Left lung (tissue), 14 donors: ENCODE measurements around the gene RALB. TPM values are rescaled to one million over a fixed set of nuclear protein-coding genes. Genes with fewer than 3 reads are reported as not detected.
A peak's percentile ranks its signal among the peaks of the same experiment; 100 is the strongest.

Experiments used
- ATAC-seq: fragments of 200-7000 bp; cut with Tn5 transposase; one replicate; pipeline ENCODE4 v1.9.1; 2020; ENCODE audit warnings: moderate library complexity
- DNase-seq, 4 donors: peaks; one replicate each; pipeline ENCODE4 v3.0.0-alpha.2; 2013 to 2020
- H3K27ac ChIP-seq, 2 donors: fragments of 200-600 bp; sonication (generic) in 1 of 2; one replicate each; pipeline versions ENCODE4 v1.5.0 to v1.8.0; 2020 to 2021
- H3K27me3 ChIP-seq, 2 donors: fragments of 200-600 bp; sonication (generic) in 1 of 2; one replicate each; pipeline versions ENCODE4 v1.5.0 to v1.8.0; 2020 to 2021
- H3K36me3 ChIP-seq, 2 donors: fragments of 200-600 bp; sonication (generic) in 1 of 2; one replicate each; pipeline versions ENCODE4 v1.5.0 to v1.8.0; 2020 to 2021
- H3K4me1 ChIP-seq, 2 donors: fragments of 200-600 bp; one replicate each; pipeline ENCODE4 v1.8.0; 2021
- H3K4me3 ChIP-seq, 2 donors: fragments of 200-600 bp; sonication (generic) in 1 of 2; one replicate each; pipeline versions ENCODE4 v1.5.0 to v1.8.0; 2020 to 2021; ENCODE audit warnings: mild to moderate bottlenecking in 1 of 2
- H3K9me3 ChIP-seq, 2 donors: fragments of 200-600 bp; sonication (generic) in 1 of 2; one replicate each; pipeline versions ENCODE4 v1.5.0 to v1.8.0; 2020 to 2021
- CTCF ChIP-seq, 2 donors: fragments of 200-600 bp; sonication (generic) in 1 of 2; IDR thresholded peaks; one replicate each; pipeline versions ENCODE4 v1.5.0 to v1.8.0; 2021; ENCODE audit warnings: antibody characterized with exemption in 2 of 2
- intact Hi-C, 2 donors: fragments of 100-400 bp; cut with DNase I; formaldehyde crosslinking; loops; one replicate each; pipeline versions ENCODE4 v1.11.2 to v1.14.2; 2022
- long read RNA-seq, 12 donors: library from polyadenylated mRNA in 2 of 12; unstranded in 2 of 12; transcript quantifications; one replicate each; pipeline ENCODE4 v2.0.0 and lab custom pipeline, GENCODE V29; 2019 to 2026
- polyA plus RNA-seq, 6 donors: library from polyadenylated mRNA; unstranded; fragments of 120-200 nt; gene quantifications; one replicate each; pipeline ENCODE4 v1.2.1, GENCODE V29; 2013; ENCODE audit not compliant: insufficient read length in 6 of 6
- total RNA-seq, 2 donors: library from RNA; stranded (reverse); fragmentation: NEBNext Ultra II Directional; extraction: Animal tissue kit (Norgen Biotek cat#: 25700); gene quantifications; one replicate each; pipeline ENCODE4 v1.2.1, GENCODE V29; 2021
- donor health status: DM: no; HTN: yes; CAD: no.
- donor health status: DM: no; HTN: no; CAD: no.

RALB gene
- 10 to 100 TPM; 50.5 to 68.1 TPM for total RNA-seq
- 100 to 1,000 TPM; 101 to 143 (median 115) TPM for polyA plus RNA-seq
- long read RNA-seq, donor 1, transcript RALB-201 (5 exons, 2,344 nt): major isoform, 25 of 60 reads
- long read RNA-seq, donor 1, transcript RALB-203 (5 exons, 1,252 nt): minor isoform, 13 of 60 reads
- long read RNA-seq, donor 1, partial matches to known transcripts: 22 of 60 reads
- long read RNA-seq, donor 1, other reads (novel, unspliced or antisense): 0 of 60 reads
- long read RNA-seq, donor 2, transcript RALB-201 (5 exons, 2,344 nt): major isoform, 27 of 114 reads
- long read RNA-seq, donor 2, transcript RALB-203 (5 exons, 1,252 nt): minor isoform, 9 of 114 reads
- long read RNA-seq, donor 2, partial matches to known transcripts: 78 of 114 reads
- long read RNA-seq, donor 2, other reads (novel, unspliced or antisense): 0 of 114 reads
- long read RNA-seq, donor 3, transcript RALB-203 (5 exons, 1,252 nt): minor isoform, 17 of 50 reads
- long read RNA-seq, donor 3, transcript RALB-201 (5 exons, 2,344 nt): major isoform, 27 of 50 reads
- long read RNA-seq, donor 3, partial matches to known transcripts: 6 of 50 reads
- long read RNA-seq, donor 3, other reads (novel, unspliced or antisense): 0 of 50 reads
- long read RNA-seq, donor 4, transcript RALB-201 (5 exons, 2,344 nt): major isoform, 9 of 17 reads
- long read RNA-seq, donor 4, transcript RALB-203 (5 exons, 1,252 nt): minor isoform, 6 of 17 reads
- long read RNA-seq, donor 4, partial matches to known transcripts: 2 of 17 reads
- long read RNA-seq, donor 4, other reads (novel, unspliced or antisense): 0 of 17 reads
- long read RNA-seq, donor 5, transcript RALB-203 (5 exons, 1,252 nt): minor isoform, 15 of 63 reads
- long read RNA-seq, donor 5, transcript RALB-201 (5 exons, 2,344 nt): major isoform, 31 of 63 reads
- long read RNA-seq, donor 5, partial matches to known transcripts: 17 of 63 reads
- long read RNA-seq, donor 5, other reads (novel, unspliced or antisense): 0 of 63 reads
- long read RNA-seq, donor 6, transcript RALB-203 (5 exons, 1,252 nt): minor isoform, 20 of 76 reads
- long read RNA-seq, donor 6, transcript RALB-201 (5 exons, 2,344 nt): major isoform, 35 of 76 reads
- long read RNA-seq, donor 6, partial matches to known transcripts: 20 of 76 reads
- long read RNA-seq, donor 6, other reads (novel, unspliced or antisense): 0 of 76 reads
- long read RNA-seq, donor 7, transcript RALB-203 (5 exons, 1,252 nt): minor isoform, 13 of 61 reads
- long read RNA-seq, donor 7, transcript RALB-201 (5 exons, 2,344 nt): major isoform, 31 of 61 reads
- long read RNA-seq, donor 7, partial matches to known transcripts: 17 of 61 reads
- long read RNA-seq, donor 7, other reads (novel, unspliced or antisense): 0 of 61 reads
- long read RNA-seq, donor 8, transcript RALB-203 (5 exons, 1,252 nt): minor isoform, 10 of 48 reads
- long read RNA-seq, donor 8, transcript RALB-201 (5 exons, 2,344 nt): major isoform, 23 of 48 reads
- long read RNA-seq, donor 8, partial matches to known transcripts: 15 of 48 reads
- long read RNA-seq, donor 8, other reads (novel, unspliced or antisense): 0 of 48 reads
- long read RNA-seq, donor 9: 0 reads
- long read RNA-seq, donor 10, transcript RALB-203 (5 exons, 1,252 nt): minor isoform, 5 of 20 reads
- long read RNA-seq, donor 10, transcript RALB-201 (5 exons, 2,344 nt): major isoform, 8 of 20 reads
- long read RNA-seq, donor 10, partial matches to known transcripts: 4 of 20 reads
- long read RNA-seq, donor 10, other reads (novel, unspliced or antisense): 3 of 20 reads
- long read RNA-seq, donor 11, transcript RALB-203 (5 exons, 1,252 nt): minor isoform, 9 of 43 reads
- long read RNA-seq, donor 11, transcript RALB-201 (5 exons, 2,344 nt): major isoform, 28 of 43 reads
- long read RNA-seq, donor 11, partial matches to known transcripts: 6 of 43 reads
- long read RNA-seq, donor 11, other reads (novel, unspliced or antisense): 0 of 43 reads
- long read RNA-seq, donor 12, transcript RALB-201 (5 exons, 2,344 nt): major isoform, 15 of 52 reads
- long read RNA-seq, donor 12, transcript RALB-203 (5 exons, 1,252 nt): major isoform, 15 of 52 reads
- long read RNA-seq, donor 12, partial matches to known transcripts: 22 of 52 reads
- long read RNA-seq, donor 12, other reads (novel, unspliced or antisense): 0 of 52 reads

GRCh38 chr2:120252225-120253020 is at the start of gene RALB:
Gene RALB, plus strand, starts transcription at chr2:120252852. Its CDS starts 25,813 bp downstream, at chr2:120278665.
- intact Hi-C loops: no loop called here
- DNase-seq: peak; percentile 99 to 100 (median 100)

GRCh38 chr2:120203251-120204021 is 49.2 kb upstream of the RALB start:
- DNase-seq (peak in 2 of 4 donors; percentile 31 to 43), ATAC-seq (peak; percentile 73)
- Histone ChIP-seq H3K36me3 (no peaks in the 10 kb centered on the region), H3K4me1 (peaks cover 0 to 25% of the 10 kb centered on the region in 2 donors), H3K27me3 (no peaks in the 10 kb centered on the region), H3K9me3 (no peaks in the 10 kb centered on the region), H3K4me3 (no peak overlapping the region), H3K27ac (peak overlapping the region in 1 of 2 donors; percentile 79)
- intact Hi-C loops: no loop called here
- TF ChIP-seq CTCF (IDR thresholded peaks at IDR 0.05): no peak

More at GRCh38 chr2:120252225-120253020, at the start of gene RALB:
- H3K27ac ChIP-seq: peak within 1 kb of the TSS; percentile 95 to 98
- H3K27me3 ChIP-seq: no peaks in the 10 kb centered on the region
- H3K4me3 ChIP-seq: peak within 1 kb of the TSS; percentile 67 to 78
- H3K4me1 ChIP-seq: peaks cover 17 to 47% of the 10 kb centered on the region in 2 donors
- no peak for TF ChIP-seq CTCF (IDR thresholded peaks at IDR 0.05)
- H3K36me3 ChIP-seq: no peaks in the 10 kb centered on the region
- H3K9me3 ChIP-seq: no peaks in the 10 kb centered on the region
- ATAC-seq: peak; percentile 95

GRCh38 chr2:120204022-120204405 is 48.6 kb upstream of the RALB start:
- Histone ChIP-seq H3K27me3 (no peaks in the 10 kb centered on the region), H3K27ac (peak overlapping the region in 1 of 2 donors; percentile 79), H3K9me3 (no peaks in the 10 kb centered on the region), H3K36me3 (no peaks in the 10 kb centered on the region), H3K4me1 (peaks cover 0 to 29% of the 10 kb centered on the region in 2 donors), H3K4me3 (no peak overlapping the region)
- no peak for TF ChIP-seq CTCF (IDR thresholded peaks at IDR 0.05)
- DNase-seq (no peak), ATAC-seq (no peak)
- intact Hi-C loops: no loop called here
